Neuronal stem cell (in vitro differentiated cells): ENCODE measurements around the gene ADM2.
A peak's percentile ranks its signal among the peaks of the same experiment; 100 is the strongest.

Experiments
- DNase-seq: peaks from one replicate; pipeline ENCODE4 v3.0.0-alpha.2; 2013; ENCODE audit warnings: low spot score
- H2AFZ ChIP-seq: one replicate; pipeline ENCODE4 v1.6.1; 2013; ENCODE audit warnings: mild to moderate bottlenecking, low read length, inconsistent platforms
- H2AK5ac ChIP-seq: 2 replicates; pipeline ENCODE4 v1.6.1; 2013; ENCODE audit warnings: low read depth, mild to moderate bottlenecking, inconsistent platforms, low read length, moderate library complexity, mixed read lengths
- H2BK120ac ChIP-seq: 2 replicates; pipeline ENCODE4 v1.6.1; 2013; ENCODE audit warnings: low read depth, mild to moderate bottlenecking, inconsistent platforms, low read length, moderate library complexity, mixed read lengths
- H2BK12ac ChIP-seq: one replicate; pipeline ENCODE4 v1.6.1; 2013; ENCODE audit warnings: low read length, inconsistent platforms
- H2BK15ac ChIP-seq: 2 replicates; pipeline ENCODE4 v1.6.1; 2013; ENCODE audit warnings: mild to moderate bottlenecking, low read length, inconsistent platforms, mixed read lengths
- H2BK5ac ChIP-seq: one replicate; pipeline ENCODE4 v1.6.1; 2013; ENCODE audit warnings: inconsistent platforms, mild to moderate bottlenecking, low read length, moderate library complexity
- H3K14ac ChIP-seq: one replicate; pipeline ENCODE4 v1.6.1; 2013; ENCODE audit warnings: low read length, inconsistent platforms
- H3K18ac ChIP-seq: 2 replicates; pipeline ENCODE4 v1.6.1; 2013; ENCODE audit warnings: low read length, inconsistent platforms
- H3K23ac ChIP-seq: 2 replicates; pipeline ENCODE4 v1.6.1; 2013; ENCODE audit warnings: low read depth, mild to moderate bottlenecking, mixed read lengths, low read length, inconsistent platforms; ENCODE audit not compliant: poor library complexity
- H3K27ac ChIP-seq: replicated peaks from 3 replicates; pipeline ENCODE4 v1.5.1; 2013; ENCODE audit warnings: low read length, inconsistent platforms
- H3K27me3 ChIP-seq, 3 experiments: 2 replicates each; pipeline ENCODE4 v1.6.1; 2013; ENCODE audit warnings: low read length in 3 of 3, mild to moderate bottlenecking in 2 of 3, inconsistent platforms in 1 of 3, low read depth in 1 of 3, mixed read lengths in 1 of 3, moderate library complexity in 1 of 3; ENCODE audit not compliant: control insufficient read depth in 3 of 3, insufficient read depth in 3 of 3
- H3K36me3 ChIP-seq, 2 donors: replicated peaks in 1 of 2; 2 replicates each; pipeline ENCODE4 v1.6.1; 2013; ENCODE audit warnings: low read length in 2 of 2; ENCODE audit not compliant: control insufficient read depth in 2 of 2, insufficient read depth in 2 of 2
- H3K4ac ChIP-seq: 2 replicates; pipeline ENCODE4 v1.6.1; 2013; ENCODE audit warnings: inconsistent platforms, mild to moderate bottlenecking, low read length, moderate library complexity
- H3K4me1 ChIP-seq, 2 donors: 1 replicate in 1 of 2; 2 replicates in 1 of 2; pipeline ENCODE4 v1.6.1; 2013; ENCODE audit warnings: low read length in 2 of 2, low read depth in 1 of 2; ENCODE audit not compliant: control insufficient read depth in 2 of 2, insufficient read depth in 1 of 2
- H3K4me2 ChIP-seq: one replicate; pipeline ENCODE4 v1.6.1; 2013; ENCODE audit warnings: mild to moderate bottlenecking, low read length, inconsistent platforms; ENCODE audit not compliant: insufficient read depth, poor library complexity, severe bottlenecking
- H3K4me3 ChIP-seq, 2 donors: 2 replicates each; pipeline ENCODE4 v1.5.1; 2013; ENCODE audit warnings: low read length in 2 of 2, mild to moderate bottlenecking in 2 of 2, inconsistent platforms in 1 of 2, moderate library complexity in 1 of 2
- H3K79me1 ChIP-seq: one replicate; pipeline ENCODE4 v1.6.1; 2013; ENCODE audit warnings: low read depth, mild to moderate bottlenecking, inconsistent platforms, low read length, moderate library complexity
- H3K9ac ChIP-seq: one replicate; pipeline ENCODE4 v1.6.1; 2013; ENCODE audit warnings: mild to moderate bottlenecking, low read depth, low read length, inconsistent platforms; ENCODE audit not compliant: poor library complexity
- H3K9me3 ChIP-seq, 2 donors: replicated peaks in 1 of 2; 2 replicates each; pipeline versions ENCODE3 to v1.6.1; 2013; ENCODE audit warnings: low read length in 2 of 2, mild to moderate bottlenecking in 2 of 2, inconsistent platforms in 1 of 2, low read depth in 1 of 2, mixed read lengths in 1 of 2, moderate library complexity in 1 of 2; ENCODE audit not compliant: control insufficient read depth in 2 of 2, insufficient read depth in 1 of 2
- H4K8ac ChIP-seq: one replicate; pipeline ENCODE4 v1.6.1; 2013; ENCODE audit warnings: low read depth, mild to moderate bottlenecking, inconsistent platforms, low read length, moderate library complexity
- H4K91ac ChIP-seq: one replicate; pipeline ENCODE4 v1.6.1; 2013; ENCODE audit warnings: low read length, low read depth, mild to moderate bottlenecking, inconsistent platforms; ENCODE audit not compliant: poor library complexity
- WGBS, 2 donors: extraction: QIAGEN DNeasy Blood & Tissue Kit; methylation state at CpG; one replicate each; pipeline ENCODE4 v1.1.7; 2013; ENCODE audit warnings: missing lambda C conversion rate in 2 of 2, mixed read lengths in 1 of 2; ENCODE audit not compliant: insufficient read length in 2 of 2, insufficient replicate concordance in 1 of 2; ENCODE audit errors: extremely low coverage in 2 of 2; 5-methylcytosine and 5-hydroxymethylcytosine counted together

Gene ADM2

GRCh38 chr22:50487290-50488005, 6.1 kb downstream of the ADM2 start:
- no peak for DNase-seq
- Histone ChIP-seq H3K27me3 (peaks cover 0 to 49% (median 0%) of the 10 kb centered on the region in 3 experiments), H2BK5ac (no peak overlapping the region), H2BK12ac (no peak overlapping the region), H3K4me3 (peak overlapping the region in 1 of 2 donors; percentile 47), H2BK15ac (peak overlapping the region; percentile 64), H4K8ac (no peak overlapping the region), H3K79me1 (peaks cover 4% of the 10 kb centered on the region), H3K9ac (peak overlapping the region; percentile 53), H3K18ac (peak overlapping the region; percentile 31), H3K14ac (peak overlapping the region; percentile 23), H2AK5ac (peak overlapping the region; percentile 86), H3K4me2 (no peak overlapping the region), H3K23ac (peak overlapping the region; percentile 5), H4K91ac (no peak overlapping the region), H2BK120ac (no peak overlapping the region), H3K27ac (no peak overlapping the region), H3K9me3 (no peaks in the 10 kb centered on the region), H2AFZ (peak overlapping the region; percentile 40), H3K4ac (no peak overlapping the region), H3K36me3 (no peaks in the 10 kb centered on the region), H3K4me1 (no peaks in the 10 kb centered on the region)
- WGBS, 2 donors, result no CpG with 5 or more reads among the region's 23 CpGs

GRCh38 chr22:50488006-50488677, 6.8 kb downstream of the ADM2 start:
- Histone ChIP-seq H3K4ac (no peak overlapping the region), H2AK5ac (peak overlapping the region; percentile 86), H3K36me3 (no peaks in the 10 kb centered on the region), H3K27ac (no peak overlapping the region), H3K4me2 (no peak overlapping the region), H4K91ac (no peak overlapping the region), H3K27me3 (peaks cover 0 to 42% (median 0%) of the 10 kb centered on the region in 3 experiments), H3K79me1 (peaks cover 2% of the 10 kb centered on the region), H2BK12ac (no peak overlapping the region), H2BK120ac (no peak overlapping the region), H3K4me1 (no peaks in the 10 kb centered on the region), H2AFZ (peak overlapping the region; percentile 40), H3K9me3 (no peaks in the 10 kb centered on the region), H2BK15ac (no peak overlapping the region), H3K18ac (no peak overlapping the region), H4K8ac (no peak overlapping the region), H3K14ac (peak overlapping the region; percentile 38), H3K23ac (no peak overlapping the region), H2BK5ac (no peak overlapping the region), H3K4me3 (no peak overlapping the region), H3K9ac (no peak overlapping the region)
- DNase-seq, result no peak
- WGBS, 2 donors, result no CpG with 5 or more reads among the region's 18 CpGs

- Histone ChIP-seq H4K91ac (no peak overlapping the region), H3K4me2 (no peak overlapping the region), H3K27me3 (peaks cover 0 to 36% (median 0%) of the 10 kb centered on the region in 3 experiments), H3K36me3 (no peaks in the 10 kb centered on the region), H2AK5ac (peak overlapping the region; percentile 94), H2BK120ac (no peak overlapping the region), H3K4me1 (no peaks in the 10 kb centered on the region), H3K9me3 (no peaks in the 10 kb centered on the region), H3K4ac (no peak overlapping the region), H2BK12ac (no peak overlapping the region), H3K79me1 (no peaks in the 10 kb centered on the region), H2BK15ac (no peak overlapping the region), H4K8ac (no peak overlapping the region), H3K27ac (no peak overlapping the region), H3K23ac (peak overlapping the region; percentile 65), H3K4me3 (no peak overlapping the region), H3K9ac (peak overlapping the region; percentile 21), H2BK5ac (no peak overlapping the region), H2AFZ (no peak overlapping the region), H3K18ac (no peak overlapping the region), H3K14ac (peak overlapping the region; percentile 8)
- DNase-seq, result no peak
- no CpG with 5 or more reads among the region's 19 CpGs for WGBS, 2 donors
Measured at GRCh38 chr22:50488886-50489285, 7.5 kb downstream of the ADM2 start.
